NCI-H226 (cell line): Measurements from ENCODE around the gene NEK5.
"Not testable (repeated sequence)": the region's sequence is repeated elsewhere in the genome, so short reads cannot be mapped to it uniquely, and the experiment has no call there.

ENCODE experiments used
- DNase-seq: peaks from one replicate; pipeline ENCODE4 v3.0.0-alpha.2; 2015

NEK5 gene

GRCh38 chr13:52061064-52061463, 67.8 kb downstream of the NEK5 start:
- DNase-seq, result not testable (repeated sequence)

DNA sequence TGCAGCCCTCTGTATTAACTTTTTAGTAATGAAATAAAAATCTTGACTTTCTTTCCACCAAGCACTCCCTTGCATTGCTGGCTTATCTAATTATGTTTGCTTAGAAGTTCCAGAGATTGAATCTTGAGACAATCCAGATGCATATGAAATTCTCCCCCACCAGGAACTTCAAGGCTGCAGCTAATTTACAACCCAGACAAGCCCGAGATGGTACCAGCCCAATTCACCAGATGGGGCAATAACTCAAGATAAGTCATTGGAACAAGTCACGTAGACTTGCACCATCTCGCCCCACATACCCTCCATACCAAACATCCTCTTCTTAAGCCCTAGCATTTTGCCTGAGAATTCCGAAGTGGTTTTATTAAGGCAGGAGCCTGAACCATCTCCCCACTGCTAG, 75.4 kb downstream of the NEK5 start:
- no peak for DNase-seq

- no peak for DNase-seq
Measured at GRCh38 chr13:52051400-52051799, 77.5 kb downstream of the NEK5 start.

DNA sequence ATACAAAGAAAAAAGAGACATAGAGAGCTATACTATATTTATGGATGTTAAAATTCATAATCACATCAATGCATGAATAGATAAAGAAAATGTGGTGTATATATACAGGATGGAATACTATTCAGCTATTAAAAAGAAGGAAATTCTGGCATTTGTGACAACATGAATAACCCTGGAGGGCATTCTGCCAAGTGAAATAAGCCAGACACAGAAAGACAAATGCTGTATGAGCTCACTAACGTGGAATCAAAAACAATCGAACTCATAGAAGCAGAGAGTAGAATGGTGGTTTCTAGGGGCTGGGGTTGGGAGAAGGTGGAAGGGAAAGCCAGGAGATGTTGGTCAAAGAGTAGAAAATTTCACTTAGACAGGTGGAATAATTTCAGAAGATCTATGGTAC, 80.4 kb downstream of the NEK5 start:
- DNase-seq, result peak; percentile 14

GRCh38 chr13:52047463-52047862, 81.4 kb downstream of the NEK5 start:
- DNase-seq, result no peak

DNA sequence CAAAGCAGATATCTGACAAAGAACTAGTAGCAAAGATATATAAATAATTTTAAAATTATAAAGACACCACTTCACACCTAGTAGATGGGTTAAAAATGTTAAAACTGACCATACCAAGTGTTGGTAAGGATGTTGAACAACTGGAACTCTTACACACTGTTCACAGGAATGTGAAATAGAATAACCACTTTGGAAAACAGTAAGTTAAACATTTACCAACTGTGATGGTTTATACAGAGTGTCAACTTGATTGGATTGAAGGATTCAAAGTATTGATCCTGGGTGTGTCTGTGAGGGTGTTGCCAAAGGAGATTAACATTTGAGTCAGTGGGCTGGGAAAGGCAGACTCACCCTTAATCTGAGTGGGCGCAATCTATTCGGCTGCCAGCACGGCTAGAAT, 85.2 kb downstream of the NEK5 start:
- no peak for DNase-seq

DNA sequence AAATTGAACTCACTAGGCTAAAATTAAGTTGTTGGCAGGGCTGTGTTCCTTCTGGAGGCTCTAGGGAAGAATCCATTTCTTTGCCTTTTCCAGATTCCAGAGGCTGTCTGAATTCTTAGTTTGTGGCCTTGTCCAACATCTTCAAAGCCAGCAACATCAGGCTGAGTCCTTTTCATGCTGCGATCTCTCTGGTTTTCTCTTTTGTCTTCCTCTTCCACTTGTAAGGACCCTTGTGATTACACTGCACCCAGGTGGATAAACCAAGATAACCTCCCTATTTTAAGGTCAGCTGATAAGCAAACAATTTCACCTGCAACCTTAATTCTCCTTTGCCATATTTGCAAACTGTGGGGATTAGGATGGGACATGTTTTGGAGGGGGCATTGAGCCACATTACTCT, 92.8 kb downstream of the NEK5 start:
- no peak for DNase-seq

DNA sequence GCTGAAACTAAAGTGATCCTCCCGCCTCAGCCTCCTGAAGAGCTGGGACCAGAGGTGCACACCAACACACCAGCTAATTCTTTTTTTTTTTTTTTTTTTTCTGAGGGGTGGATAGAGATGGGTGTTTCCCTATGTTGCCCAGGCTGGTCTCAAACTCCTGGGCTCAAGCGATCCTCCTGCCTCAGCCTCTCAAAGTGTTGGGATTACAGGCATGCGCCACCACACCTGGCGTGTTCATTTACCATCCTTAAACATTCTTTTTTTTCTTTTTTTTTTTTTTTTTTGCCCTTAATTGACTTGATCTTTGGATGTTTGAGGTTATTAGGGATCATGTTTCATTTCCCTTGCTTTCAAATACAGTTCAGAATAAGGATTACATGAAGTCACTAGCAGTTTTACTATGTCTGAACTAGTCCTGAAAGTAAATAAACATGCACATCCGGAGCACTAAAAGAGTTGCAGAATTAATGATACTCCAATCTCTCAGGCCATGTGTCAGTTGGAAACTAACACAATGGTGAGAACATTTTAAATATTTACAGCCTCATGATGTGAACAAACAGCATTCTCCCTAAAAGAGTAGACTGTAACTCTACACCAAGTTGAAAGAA, 94.2 kb downstream of the NEK5 start:
- DNase-seq, result no peak

GRCh38 chr13:52033039-52033438, 95.8 kb downstream of the NEK5 start:
- DNase-seq, result no peak

GRCh38 chr13:52030401-52030800, 98.5 kb downstream of the NEK5 start:
- not testable (repeated sequence) for DNase-seq

GRCh38 chr13:52029569-52029968, 99.3 kb downstream of the NEK5 start:
- no peak for DNase-seq

GRCh38 chr13:52027832-52028231, 101.0 kb downstream of the NEK5 start:
- DNase-seq, result no peak

DNA sequence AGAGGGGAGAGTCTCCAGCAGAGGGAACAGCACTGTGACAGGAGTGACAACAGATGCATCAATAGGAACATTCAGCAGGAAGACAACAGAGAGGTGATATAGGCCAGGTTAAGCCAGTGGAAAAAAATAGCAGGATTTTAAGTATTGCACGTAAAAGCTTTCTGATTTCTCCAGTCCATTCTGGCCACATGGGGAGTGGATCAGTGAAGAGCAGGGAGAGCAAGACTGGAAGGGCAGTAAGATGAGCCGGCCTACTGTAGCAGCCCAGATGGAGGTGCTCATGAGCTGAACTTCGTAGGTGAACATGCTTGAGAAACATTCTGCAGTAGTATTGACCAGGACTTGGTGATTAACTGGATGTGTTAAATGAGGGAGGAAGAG, 102.6 kb downstream of the NEK5 start:
- DNase-seq, result no peak

GRCh38 chr13:52025475-52026245, 103.2 kb downstream of the NEK5 start:
- no peak for DNase-seq

DNA sequence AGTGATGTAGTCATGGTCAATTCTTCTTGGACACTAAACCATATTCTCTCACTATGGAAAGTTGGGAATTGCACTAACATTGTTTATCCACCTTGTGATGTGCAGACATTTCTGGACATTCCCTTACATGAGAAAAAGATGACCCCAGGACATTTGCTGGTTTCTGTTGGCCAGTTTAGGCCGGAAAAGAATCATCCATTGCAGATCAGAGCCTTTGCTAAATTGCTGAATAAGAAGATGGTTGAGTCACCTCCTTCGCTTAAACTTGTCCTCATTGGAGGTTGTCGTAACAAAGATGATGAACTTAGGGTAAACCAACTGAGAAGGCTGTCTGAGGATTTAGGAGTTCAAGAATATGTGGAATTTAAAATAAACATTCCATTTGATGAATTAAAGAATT, 104.4 kb downstream of the NEK5 start, which contains the start of gene UTP14C:
Gene UTP14C, plus strand, starts transcription at position 211 of the 400 bp plus-strand sequence. CDS start 4,114 bp downstream, outside the sequence.
- no peak for DNase-seq

GRCh38 chr13:52022356-52022755, 106.5 kb downstream of the NEK5 start:
- no peak for DNase-seq

DNA sequence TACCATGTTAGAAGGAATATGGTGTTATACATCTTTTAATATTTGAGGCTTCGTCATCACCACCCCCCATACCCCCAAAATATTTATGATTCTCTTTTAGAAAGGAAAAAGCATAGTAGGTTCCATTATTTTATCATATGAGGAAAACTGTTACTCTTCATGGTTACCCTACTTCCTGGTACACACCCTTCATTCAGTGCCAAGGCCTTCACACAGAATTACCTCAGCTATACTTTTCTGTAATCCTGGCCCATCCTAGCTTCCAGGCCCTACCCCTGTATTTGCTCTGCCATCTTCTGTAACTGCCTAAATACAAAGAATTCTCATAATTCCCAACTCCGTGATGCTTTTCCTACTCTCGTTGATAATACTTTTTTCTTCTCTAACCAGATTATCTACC, 108.7 kb downstream of the NEK5 start:
- no peak for DNase-seq

GRCh38 chr13:52016296-52016695, 112.6 kb downstream of the NEK5 start:
- no peak for DNase-seq

GRCh38 chr13:52012512-52012836, 116.4 kb downstream of the NEK5 start:
- DNase-seq, result no peak

DNA sequence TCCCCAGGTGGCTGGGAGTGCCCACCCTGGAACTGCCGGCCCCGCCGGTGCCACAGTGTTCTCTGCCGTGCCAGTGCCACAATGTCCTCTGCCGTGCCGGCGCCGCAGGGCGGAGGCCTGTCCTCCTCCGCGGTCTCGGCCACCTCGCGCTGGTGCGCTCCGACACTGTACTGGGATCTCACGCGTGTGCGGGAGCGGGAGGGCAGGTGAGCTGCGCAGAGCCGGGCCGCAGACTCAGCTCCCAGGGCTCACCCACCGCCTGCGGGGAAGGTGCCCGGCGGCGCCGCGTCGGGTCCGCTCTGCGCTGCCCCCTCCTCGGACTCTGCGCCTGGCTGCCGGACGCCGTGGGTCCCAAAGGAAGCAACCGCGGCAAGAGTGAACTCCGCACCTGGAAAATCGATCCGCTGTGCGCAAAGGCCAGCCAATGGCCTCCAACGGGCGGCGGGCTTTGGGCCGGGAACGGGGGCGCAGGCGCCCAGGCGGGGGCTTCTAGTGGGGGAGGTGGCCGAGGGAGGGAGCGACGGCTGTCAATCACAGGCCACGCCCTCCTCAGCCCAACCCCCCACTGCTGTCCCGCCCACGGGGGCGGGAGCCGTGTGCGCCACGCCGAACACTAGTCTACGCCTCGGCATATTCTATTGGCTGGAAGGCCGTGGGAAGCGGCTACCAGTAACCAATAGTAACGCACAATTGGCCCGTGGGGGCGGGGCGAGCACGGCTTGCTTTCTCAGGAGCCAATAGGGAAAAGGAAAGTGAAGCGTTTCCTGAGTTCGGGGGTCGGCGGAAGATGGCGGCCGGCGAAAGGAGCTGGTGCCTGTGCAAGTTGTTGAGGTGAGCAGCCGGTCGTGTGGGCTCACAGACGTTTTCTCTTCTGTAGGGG, 117.0 kb downstream of the NEK5 start, which contains the start of gene ALG11:
Gene ALG11, plus strand, starts transcription at position 767 of the 880 bp plus-strand sequence. Its CDS starts 21 bp downstream, at position 788.
- peak; percentile 97 for DNase-seq

- DNase-seq, result no peak
Measured at GRCh38 chr13:52010890-52011631, 117.8 kb downstream of the NEK5 start, which contains the start of gene ATP7B. TSS of gene ATP7B (minus strand) at chr13:52011450. CDS start at chr13:52011337, 113 bp downstream.

GRCh38 chr13:52009946-52010345, 118.9 kb downstream of the NEK5 start:
- no peak for DNase-seq
